HCT116 (cell line): ENCODE results near the gene ADAM19. TPM values are rescaled to one million over a fixed set of nuclear protein-coding genes. Genes with fewer than 3 reads are reported as not detected.

Source experiments
- ATAC-seq: fragments of 200-7000 bp; cut with Tn5 transposase; 2 replicates; pipeline ENCODE4 v1.9.1; 2020; ENCODE audit warnings: mild to moderate bottlenecking, moderate library complexity
- BruUV-seq: library from RNA; stranded (reverse); fragments of 400-500 nt; replicated peaks from 2 replicates; lab custom pipeline; 2021; lab: Mats Ljungman, UMichigan
- CTCF ChIA-PET: fragments of 300-600 bp; sonication (Branson Sonifier 250); formaldehyde crosslinking; loops from one replicate; lab custom pipeline; 2021; ENCODE audit warnings: antibody characterized with exemption; lab: Charles Lee
- POLR2A ChIA-PET: fragments of 300-600, 350-600 bp; sonication (Branson Sonifier 250); formaldehyde crosslinking; loops from one replicate; lab custom pipeline; 2021; ENCODE audit warnings: antibody characterized with exemption; lab: Charles Lee
- RAD21 ChIA-PET, 2 experiments: fragments of 300-600 bp; sonication (Branson Sonifier 250); formaldehyde crosslinking; loops; one replicate each; lab custom pipeline; 2023; ENCODE audit warnings: low total read pairs in 2 of 2; ENCODE audit not compliant: uncharacterized antibody in 2 of 2, unreplicated experiment in 2 of 2, low non-redundant PET in 1 of 2; lab: Charles Lee
- DNase-seq: peaks from one replicate; pipeline ENCODE4 v3.0.0-alpha.2; 2010; ENCODE audit warnings: low read depth, low spot score
- H2AFZ ChIP-seq: fragments of 200-600 bp; shearing (Covaris generic), sonication (generic); 2 replicates; pipeline ENCODE4 v1.6.1; 2017; ENCODE audit warnings: low read depth, mixed run types, mixed read lengths, antibody characterized with exemption, low read length; ENCODE audit not compliant: poor library complexity, severe bottlenecking
- H3K27ac ChIP-seq: 2 replicates; pipeline ENCODE4 v1.5.1; 2012; ENCODE audit warnings: low read depth, low read length
- H3K27me3 ChIP-seq: fragments of 200-600 bp; sonication (generic); 2 replicates; pipeline ENCODE4 v1.6.1; 2016; ENCODE audit warnings: mixed run types, low read length, mixed read lengths; ENCODE audit not compliant: insufficient read depth
- H3K36me3 ChIP-seq, 2 experiments: fragments of 200-500 bp in 1 of 2; fragments of 200-600 bp in 1 of 2; sonication (Bioruptor generic) in 1 of 2; sonication (generic) in 1 of 2; 2 replicates each; pipeline versions ENCODE4 v1.5.1 to v1.6.1; 2014 to 2016; ENCODE audit warnings: low read length in 2 of 2, inconsistent platforms in 1 of 2, mixed read lengths in 1 of 2, mixed run types in 1 of 2; ENCODE audit not compliant: insufficient read depth in 2 of 2, control insufficient read depth in 1 of 2
- H3K4me1 ChIP-seq, 2 experiments: fragments of 200-600 bp in 1 of 2; sonication (generic) in 1 of 2; 2 replicates each; pipeline versions ENCODE4 v1.5.1 to v1.6.1; 2012 to 2017; ENCODE audit warnings: low read length in 2 of 2, inconsistent platforms in 1 of 2, mild to moderate bottlenecking in 1 of 2, mixed read lengths in 1 of 2, mixed run types in 1 of 2, moderate library complexity in 1 of 2; ENCODE audit not compliant: insufficient read depth in 2 of 2, control insufficient read depth in 1 of 2
- H3K4me2 ChIP-seq: fragments of 200-600 bp; sonication (generic); 2 replicates; pipeline ENCODE4 v1.6.1; 2017; ENCODE audit warnings: mixed run types, low read length, mixed read lengths
- H3K4me3 ChIP-seq, 2 experiments: fragments of 200-600 bp in 1 of 2; sonication (generic) in 1 of 2; replicated peaks in 1 of 2; 2 replicates each; pipeline ENCODE4 v1.5.1; 2011 to 2016; ENCODE audit warnings: low read length in 2 of 2, control low read depth in 1 of 2, low read depth in 1 of 2, mild to moderate bottlenecking in 1 of 2, mixed read lengths in 1 of 2, mixed run types in 1 of 2
- H3K79me2 ChIP-seq: fragments of 200-600 bp; sonication (generic); 2 replicates; pipeline ENCODE4 v1.6.1; 2017; ENCODE audit warnings: mild to moderate bottlenecking, mixed run types, low read length, moderate library complexity, mixed read lengths; ENCODE audit not compliant: insufficient read depth
- H3K9ac ChIP-seq: fragments of 200-600 bp; sonication (generic); 2 replicates; pipeline ENCODE4 v1.6.1; 2016; ENCODE audit warnings: low read length, mixed read lengths
- H3K9me2 ChIP-seq: fragments of 200-600 bp; sonication (generic), shearing (Covaris generic); 2 replicates; pipeline ENCODE4 v1.6.1; 2017; ENCODE audit warnings: mixed run types, mild to moderate bottlenecking, moderate library complexity; ENCODE audit not compliant: insufficient read depth
- H3K9me3 ChIP-seq, 2 experiments: fragments of 200-500 bp in 1 of 2; fragments of 200-600 bp in 1 of 2; sonication (Bioruptor generic) in 1 of 2; sonication (generic) in 1 of 2; 2 replicates each; pipeline ENCODE4 v1.6.1; 2014 to 2017; ENCODE audit warnings: low read length in 2 of 2, mixed read lengths in 2 of 2, inconsistent platforms in 1 of 2, low read depth in 1 of 2, mild to moderate bottlenecking in 1 of 2, mixed run types in 1 of 2, moderate library complexity in 1 of 2; ENCODE audit not compliant: control insufficient read depth in 1 of 2, insufficient read depth in 1 of 2
- H4K20me1 ChIP-seq: fragments of 200-600 bp; sonication (generic), shearing (Covaris generic); 2 replicates; pipeline ENCODE4 v1.6.1; 2017; ENCODE audit warnings: mixed run types, mild to moderate bottlenecking, moderate library complexity; ENCODE audit not compliant: insufficient read depth
- ATF3 ChIP-seq: IDR thresholded peaks from 2 replicates; pipeline ENCODE4 v1.6.1; 2012
- CBX3 ChIP-seq: IDR thresholded peaks from 2 replicates; pipeline ENCODE4 v1.6.1; 2012; ENCODE audit warnings: low read depth
- CEBPB ChIP-seq: IDR thresholded peaks from 2 replicates; pipeline ENCODE4 v1.6.1; 2012; ENCODE audit warnings: low read depth
- EGR1 ChIP-seq: IDR thresholded peaks from 2 replicates; pipeline ENCODE4 v1.6.1; 2012; ENCODE audit warnings: low read depth
- ELF1 ChIP-seq: IDR thresholded peaks from 2 replicates; pipeline ENCODE4 v1.6.1; 2012; ENCODE audit warnings: low read depth, borderline replicate concordance
- EZH2 ChIP-seq: fragments of 200-600 bp; sonication (generic); IDR thresholded peaks from 2 replicates; pipeline ENCODE4 v1.6.1; 2017; ENCODE audit warnings: antibody characterized with exemption, mixed run types
- EZH2phosphoT487 ChIP-seq: fragments of 200-600 bp; IDR thresholded peaks from 2 replicates; pipeline ENCODE4 v1.6.1; 2018; ENCODE audit warnings: antibody characterized with exemption, borderline replicate concordance
- JUND ChIP-seq: IDR thresholded peaks from 2 replicates; pipeline ENCODE4 v1.6.1; 2012
- MAX ChIP-seq: IDR thresholded peaks from 2 replicates; pipeline ENCODE4 v1.6.1; 2012
- POLR2A ChIP-seq: IDR thresholded peaks from 2 replicates; pipeline ENCODE4 v1.7.0; 2011; ENCODE audit warnings: borderline replicate concordance; ENCODE audit not compliant: insufficient read depth, insufficient read length; ENCODE audit errors: extremely low read depth
- POLR2AphosphoS5 ChIP-seq: IDR thresholded peaks from 2 replicates; pipeline ENCODE4 v1.6.1; 2011; ENCODE audit warnings: mild to moderate bottlenecking, low read depth, low read length, moderate library complexity
- RAD21 ChIP-seq: IDR thresholded peaks from 2 replicates; pipeline ENCODE4 v1.6.1; 2012; ENCODE audit warnings: low read depth, mild to moderate bottlenecking
- TCF7L2 ChIP-seq: IDR thresholded peaks from 2 replicates; pipeline ENCODE4 v1.7.0; 2011; ENCODE audit warnings: borderline replicate concordance, inconsistent platforms; ENCODE audit not compliant: insufficient read depth, insufficient read length; ENCODE audit errors: extremely low read depth
- YY1 ChIP-seq: IDR thresholded peaks from 2 replicates; pipeline ENCODE4 v1.6.1; 2011; ENCODE audit warnings: low read length, low read depth, moderate library complexity, mild to moderate bottlenecking; ENCODE audit not compliant: insufficient replicate concordance; ENCODE audit errors: extremely low read depth
- ZBTB33 ChIP-seq: IDR thresholded peaks from 2 replicates; pipeline ENCODE4 v1.6.1; 2011; ENCODE audit warnings: mild to moderate bottlenecking, low read length, moderate library complexity; ENCODE audit not compliant: insufficient replicate concordance; ENCODE audit errors: extremely low read depth
- ZFX ChIP-seq: fragments of 450-650 bp; IDR thresholded peaks from 2 replicates; pipeline ENCODE4 v1.6.1; 2017
- ZNF274 ChIP-seq: fragments of 200-500 bp; sonication (Bioruptor generic); IDR thresholded peaks from 2 replicates; pipeline ENCODE4 v1.6.1; 2014; ENCODE audit warnings: mild to moderate bottlenecking, low read depth, low read length, inconsistent platforms
- intact Hi-C: fragments of 100-400 bp; cut with micrococcal nuclease; formaldehyde crosslinking; loops from 2 replicates; pipeline ENCODE4 v1.10.0; 2022
- total RNA-seq: library from RNA; stranded (reverse); gene quantifications from one replicate; pipeline ENCODE4 v1.2.1, GENCODE V29; 2021; ENCODE audit not compliant: unreplicated experiment

ADAM19 gene
- total RNA-seq, 1 experiment from 2014 or later: 77.3 TPM

GRCh38 chr5:157533011-157533481 is 42.5 kb downstream of the ADAM19 start:
- no peak overlapping the region for H3K27ac ChIP-seq
- H3K4me3 ChIP-seq: no peak overlapping the region
- peaks cover 24% of the 10 kb centered on the region in 2 experiments; a peak in 3 of 4 replicates for H3K36me3 ChIP-seq
- ChIA-PET RAD21 (no interaction called here), POLR2A (no interaction called here), CTCF (no interaction called here)
- H3K9me2 ChIP-seq: peaks cover 3% of the 10 kb centered on the region; the same call in 1 of the 2 replicates
- H3K9ac ChIP-seq: no peak overlapping the region
- ATAC-seq (peak; percentile 30; the same call in 1 of the 2 replicates), DNase-seq (no peak)
- H3K4me1 ChIP-seq: peaks cover 2 to 12% of the 10 kb centered on the region in 2 experiments; a peak in 1 of 4 replicates
- no peaks in the 10 kb centered on the region; the same call in 1 of the 2 replicates for H3K79me2 ChIP-seq
- no peaks in the 10 kb centered on the region for H3K27me3 ChIP-seq
- no peaks in the 10 kb centered on the region for H3K9me3 ChIP-seq
- no peak overlapping the region for H2AFZ ChIP-seq
- no peaks in the 10 kb centered on the region for H4K20me1 ChIP-seq
- intact Hi-C loops: no loop called here
- no peak overlapping the region for H3K4me2 ChIP-seq
- TF ChIP-seq ZFX (no peak), RAD21 (no peak), EZH2phosphoT487 (no peak), POLR2AphosphoS5 (no peak), ELF1 (no peak), MAX (no peak), POLR2A (no peak), JUND (no peak), ZBTB33 (no peak), ATF3 (no peak), TCF7L2 (no peak), CEBPB (no peak), YY1 (no peak), EGR1 (no peak), ZNF274 (no peak), CBX3 (no peak), EZH2 (no peak)
- BruUV-seq: no TSS peak
